GM12872 (cell line): ENCODE results near the gene PHACTR3.

Experiments used
- CTCF ChIP-seq: IDR thresholded peaks from 3 replicates; pipeline ENCODE4 v1.5.1; 2011; ENCODE audit warnings: low read depth, mild to moderate bottlenecking, low read length, moderate library complexity; ENCODE audit not compliant: insufficient read depth

Gene PHACTR3

DNA sequence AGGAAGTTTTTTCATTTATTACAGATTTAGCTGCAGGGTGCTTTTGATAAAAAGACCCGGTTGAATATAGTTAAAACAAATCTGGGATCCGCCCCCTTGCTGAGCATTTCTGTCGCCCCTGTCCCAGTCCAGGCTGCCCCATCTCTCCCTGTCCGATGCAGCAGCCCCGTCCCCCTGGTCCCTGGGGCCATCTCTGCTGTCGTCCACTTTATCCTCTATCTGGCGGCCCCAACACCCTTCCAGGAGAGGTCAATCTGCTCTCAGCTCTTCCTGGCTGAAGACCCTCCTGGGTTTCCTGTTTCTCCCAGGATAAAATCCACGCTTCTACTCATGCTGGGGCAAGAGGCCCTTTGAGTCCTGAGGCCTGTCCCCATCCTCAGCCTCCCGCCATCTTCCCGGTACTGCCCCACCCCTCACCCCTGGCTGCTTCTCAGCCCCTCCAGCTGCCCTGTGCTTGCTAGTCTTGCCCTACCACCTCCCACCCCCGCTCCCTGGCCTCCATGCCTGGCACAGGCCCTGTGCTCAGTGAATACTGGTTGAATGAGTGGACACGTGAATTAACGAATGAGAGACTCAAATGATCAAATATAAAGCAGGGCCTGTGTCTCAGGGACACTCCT is 16.0 kb upstream of the PHACTR3 start:
- TF ChIP-seq CTCF: no peak

DNA sequence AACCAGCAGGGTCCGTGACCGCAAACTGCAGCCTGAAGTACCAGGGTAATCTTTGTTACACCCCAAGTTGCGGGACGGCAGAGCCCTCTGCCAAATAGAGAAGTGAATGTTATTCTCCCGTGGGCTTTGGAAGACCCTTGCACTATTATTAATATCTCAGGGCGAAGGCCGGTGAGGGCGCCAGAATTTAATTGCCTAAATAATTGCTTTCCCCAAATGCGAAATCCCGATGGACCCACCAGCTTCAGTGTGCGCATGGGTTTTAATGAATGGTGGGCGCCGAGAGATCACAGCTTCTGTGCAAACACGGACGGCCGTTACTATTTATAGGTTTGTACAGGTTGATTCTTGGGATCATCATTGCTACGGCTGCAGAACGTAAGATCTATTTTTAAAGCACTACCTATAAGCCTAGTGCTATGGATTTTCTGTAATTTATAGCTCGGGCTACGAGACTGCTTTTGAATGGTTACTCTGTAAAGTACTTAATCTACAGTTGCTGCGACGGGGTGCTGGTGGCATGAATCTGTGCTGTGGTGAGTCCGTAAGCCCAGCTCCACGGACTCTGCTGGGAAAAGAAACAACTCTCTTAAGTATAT is 15.2 kb upstream of the PHACTR3 start:
- TF ChIP-seq CTCF: no peak

- TF ChIP-seq CTCF: no peak
These were observed 13.3 kb upstream of the PHACTR3 start for GRCh38 chr20:59591061-59591460.

GRCh38 chr20:59596690-59597089 is 7.7 kb upstream of the PHACTR3 start:
- no peak for TF ChIP-seq CTCF

- no peak for TF ChIP-seq CTCF
These were observed 7.1 kb upstream of the PHACTR3 start for GRCh38 chr20:59597240-59597639.

DNA sequence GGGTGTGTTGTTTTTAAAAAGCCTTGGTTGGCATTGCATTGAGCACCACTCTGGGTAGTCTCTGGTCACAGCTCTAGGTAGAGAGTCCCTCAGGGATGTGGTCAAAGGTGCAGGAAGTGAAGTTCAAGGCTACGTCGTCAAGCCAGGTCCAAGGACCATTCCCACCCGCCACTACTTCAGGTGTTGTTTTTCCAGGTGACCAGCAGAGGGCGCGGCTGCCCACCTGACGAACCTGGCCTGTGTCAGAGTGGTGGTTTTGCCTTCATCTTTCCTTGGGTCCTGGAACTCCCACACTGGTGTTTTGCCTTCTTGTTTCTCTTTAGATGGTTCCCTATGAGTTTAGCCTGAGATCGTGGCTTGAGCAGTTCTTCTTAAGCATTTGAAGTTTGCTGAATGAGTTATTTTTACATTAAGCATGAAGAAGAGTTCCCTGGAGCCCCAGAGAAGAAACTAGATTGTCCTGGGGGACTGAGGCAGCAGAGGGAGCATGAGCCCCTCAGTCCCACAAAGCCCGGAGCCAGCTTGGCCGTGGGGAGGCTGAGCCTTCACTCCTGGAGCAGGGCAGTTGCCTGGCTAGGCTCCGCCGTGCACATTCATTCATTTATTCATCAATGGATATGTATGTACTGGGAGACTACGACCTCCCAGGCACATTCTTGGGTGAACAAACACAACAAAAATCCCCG is 5.6 kb upstream of the PHACTR3 start:
- TF ChIP-seq CTCF: peak; percentile 95

DNA sequence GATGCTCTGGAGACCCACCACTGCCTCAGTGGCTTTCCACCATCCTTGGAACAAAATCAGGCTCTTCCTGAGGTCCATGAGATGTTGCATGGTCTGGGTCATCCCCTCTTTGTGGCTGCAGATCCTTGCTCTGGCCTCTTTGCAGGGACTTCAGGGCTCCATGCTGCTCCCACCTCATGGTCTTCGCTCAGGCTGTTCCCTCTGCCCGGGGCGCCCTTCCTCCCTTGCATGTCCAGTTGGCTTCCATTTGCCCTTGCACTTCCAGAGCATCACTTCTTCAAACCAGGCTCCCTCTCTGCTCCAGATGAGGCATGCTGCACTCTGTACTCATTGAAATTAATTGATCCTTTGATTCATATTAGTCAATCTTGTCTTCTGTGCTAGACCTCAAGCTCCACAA is 4.4 kb upstream of the PHACTR3 start:
- no peak for TF ChIP-seq CTCF
